Endodermal cell (in vitro differentiated cells): ENCODE measurements around the gene FBXW12. TPM values are rescaled to one million over a fixed set of nuclear protein-coding genes. Genes with fewer than 3 reads are reported as not detected.

Experiments used
- DNase-seq: peaks from one replicate; pipeline ENCODE4 v3.0.0-alpha.2; 2017
- H3K27ac ChIP-seq: 2 replicates; pipeline ENCODE4 v1.5.1; 2013; ENCODE audit warnings: mild to moderate bottlenecking, low read depth, low read length, moderate library complexity
- H3K27me3 ChIP-seq: 2 replicates; pipeline ENCODE4 v1.6.1; 2013; ENCODE audit warnings: mild to moderate bottlenecking, low read length, moderate library complexity; ENCODE audit not compliant: insufficient read depth, control insufficient read depth, poor library complexity, severe bottlenecking
- H3K36me3 ChIP-seq: 2 replicates; pipeline ENCODE4 v1.7.0; 2013; ENCODE audit warnings: mild to moderate bottlenecking, low read length, moderate library complexity; ENCODE audit not compliant: control insufficient read depth, insufficient read depth
- H3K4me1 ChIP-seq: one replicate; pipeline ENCODE4 v1.7.0; 2013; ENCODE audit warnings: low read length; ENCODE audit not compliant: control insufficient read depth, insufficient read depth
- H3K4me3 ChIP-seq: 2 replicates; pipeline ENCODE4 v1.5.1; 2013; ENCODE audit warnings: mild to moderate bottlenecking, low read length, moderate library complexity
- H3K9ac ChIP-seq: 2 replicates; pipeline ENCODE4 v1.6.1; 2013; ENCODE audit warnings: mild to moderate bottlenecking, low read length, moderate library complexity; ENCODE audit not compliant: poor library complexity, severe bottlenecking; ENCODE audit errors: extremely low read depth
- H3K9me3 ChIP-seq: 2 replicates; pipeline ENCODE4 v1.6.1; 2013; ENCODE audit warnings: mild to moderate bottlenecking, low read length, moderate library complexity; ENCODE audit not compliant: control insufficient read depth
- H3K27ac Mint-ChIP-seq: 2 replicates; pipeline ENCODE4 v1.8.0; 2020; ENCODE audit warnings: mixed read lengths
- H3K27me3 Mint-ChIP-seq: 2 replicates; pipeline ENCODE4 v1.8.0; 2021; ENCODE audit warnings: mild to moderate bottlenecking, mixed read lengths; ENCODE audit not compliant: insufficient read depth
- H3K36me3 Mint-ChIP-seq: 2 replicates; pipeline ENCODE4 v1.8.0; 2020; ENCODE audit warnings: low read depth, mixed read lengths
- H3K4me1 Mint-ChIP-seq: 2 replicates; pipeline ENCODE4 v1.8.0; 2020; ENCODE audit warnings: mixed read lengths
- H3K4me3 Mint-ChIP-seq: 2 replicates; pipeline ENCODE4 v1.8.0; 2020; ENCODE audit warnings: mild to moderate bottlenecking, moderate library complexity, mixed read lengths
- H3K9me3 Mint-ChIP-seq: 2 replicates; pipeline ENCODE4 v1.8.0; 2020; ENCODE audit warnings: mild to moderate bottlenecking, mixed read lengths
- WGBS, 2 experiments: methylation state at CpG; one replicate each; pipeline versions ENCODE4 v1.1.5 to v1.1.7; 2013; ENCODE audit warnings: missing lambda C conversion rate in 2 of 2, mixed read lengths in 1 of 2; ENCODE audit not compliant: insufficient coverage in 1 of 2, insufficient read length in 1 of 2; 5-methylcytosine and 5-hydroxymethylcytosine counted together
- total RNA-seq, 2 donors: library from RNA; stranded (reverse); fragmentation: NEBNext Ultra II Directional in 1 of 2; extraction: Animal tissue kit (Norgen Biotek cat#: 25700) in 1 of 2; gene quantifications; 2 replicates in 1 of 2; 3 replicates in 1 of 2; pipeline ENCODE4 v1.2.1, GENCODE V29; 2021
- TF ChIP-seq, protein P1 (sequence below): fragments of 200-600 bp; sonication (generic); conservative IDR thresholded peaks from 2 replicates; pipeline ENCODE4 v1.5.0; 2021; ENCODE audit warnings: antibody characterized with exemption, mild to moderate bottlenecking

The FBXW12 gene
- total RNA-seq, 2 donors from 2014 or later, result 0.13 to 1.4 TPM

DNA sequence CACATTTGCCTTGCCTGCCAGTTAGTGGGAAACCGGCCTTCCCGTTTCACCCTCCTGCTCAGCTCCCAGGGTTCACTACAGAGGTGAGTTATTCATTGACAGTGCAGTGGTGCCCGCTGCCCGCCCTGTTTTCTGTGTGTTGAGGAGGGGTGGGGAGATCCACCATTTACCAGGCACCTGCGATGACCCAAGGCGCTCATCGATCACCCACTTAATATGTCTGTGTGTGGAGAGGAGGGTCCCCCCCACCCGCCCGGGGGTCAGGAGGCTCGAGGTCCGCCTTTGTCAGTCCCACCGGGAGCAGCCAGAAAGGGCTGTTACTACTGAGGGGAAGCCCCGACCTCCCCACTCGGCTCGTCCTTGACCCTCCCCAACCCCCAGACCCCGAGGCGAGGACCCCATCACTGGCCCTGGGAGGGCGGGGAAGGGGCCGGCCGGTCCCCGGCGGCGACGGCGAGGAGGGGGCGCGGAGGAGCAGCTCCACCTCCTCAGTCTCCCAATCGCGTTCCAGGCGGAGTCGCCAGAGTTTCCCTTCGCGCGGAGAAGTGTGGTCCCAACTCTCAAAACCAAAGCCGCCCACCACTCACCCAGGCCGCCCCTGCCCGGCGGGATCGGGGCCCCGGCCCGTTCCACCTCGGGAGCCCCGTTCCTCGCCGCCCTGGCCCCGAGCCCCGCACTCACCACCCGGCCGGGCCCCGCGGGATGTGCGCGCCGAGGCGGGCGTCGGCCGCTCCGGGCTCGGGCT, 56.7 kb downstream of the FBXW12 start:
- Mint-ChIP-seq H3K27me3 (no peaks in the 10 kb centered on the region), H3K4me1 (peaks cover 43% of the 10 kb centered on the region), H3K36me3 (peaks cover 26% of the 10 kb centered on the region), H3K27ac (peak overlapping the region; percentile 88), H3K9me3 (no peaks in the 10 kb centered on the region), H3K4me3 (peak overlapping the region; percentile 90)
- H3K36me3 ChIP-seq, result peaks cover 24% of the 10 kb centered on the region
- TF ChIP-seq, protein P1, sequence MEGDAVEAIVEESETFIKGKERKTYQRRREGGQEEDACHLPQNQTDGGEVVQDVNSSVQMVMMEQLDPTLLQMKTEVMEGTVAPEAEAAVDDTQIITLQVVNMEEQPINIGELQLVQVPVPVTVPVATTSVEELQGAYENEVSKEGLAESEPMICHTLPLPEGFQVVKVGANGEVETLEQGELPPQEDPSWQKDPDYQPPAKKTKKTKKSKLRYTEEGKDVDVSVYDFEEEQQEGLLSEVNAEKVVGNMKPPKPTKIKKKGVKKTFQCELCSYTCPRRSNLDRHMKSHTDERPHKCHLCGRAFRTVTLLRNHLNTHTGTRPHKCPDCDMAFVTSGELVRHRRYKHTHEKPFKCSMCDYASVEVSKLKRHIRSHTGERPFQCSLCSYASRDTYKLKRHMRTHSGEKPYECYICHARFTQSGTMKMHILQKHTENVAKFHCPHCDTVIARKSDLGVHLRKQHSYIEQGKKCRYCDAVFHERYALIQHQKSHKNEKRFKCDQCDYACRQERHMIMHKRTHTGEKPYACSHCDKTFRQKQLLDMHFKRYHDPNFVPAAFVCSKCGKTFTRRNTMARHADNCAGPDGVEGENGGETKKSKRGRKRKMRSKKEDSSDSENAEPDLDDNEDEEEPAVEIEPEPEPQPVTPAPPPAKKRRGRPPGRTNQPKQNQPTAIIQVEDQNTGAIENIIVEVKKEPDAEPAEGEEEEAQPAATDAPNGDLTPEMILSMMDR, result no peak
- peak overlapping the region; percentile 99 for H3K27ac ChIP-seq
- no peaks in the 10 kb centered on the region for H3K9me3 ChIP-seq
- peak overlapping the region; percentile 85 for H3K9ac ChIP-seq
- no peaks in the 10 kb centered on the region for H3K27me3 ChIP-seq
- WGBS, 2 experiments, result 0 to 1% methylated on average over 26 to 60 of the region's 60 CpGs
- H3K4me3 ChIP-seq, result peak overlapping the region; percentile 84
- peaks cover 14% of the 10 kb centered on the region for H3K4me1 ChIP-seq
- DNase-seq, result peak; percentile 80

DNA sequence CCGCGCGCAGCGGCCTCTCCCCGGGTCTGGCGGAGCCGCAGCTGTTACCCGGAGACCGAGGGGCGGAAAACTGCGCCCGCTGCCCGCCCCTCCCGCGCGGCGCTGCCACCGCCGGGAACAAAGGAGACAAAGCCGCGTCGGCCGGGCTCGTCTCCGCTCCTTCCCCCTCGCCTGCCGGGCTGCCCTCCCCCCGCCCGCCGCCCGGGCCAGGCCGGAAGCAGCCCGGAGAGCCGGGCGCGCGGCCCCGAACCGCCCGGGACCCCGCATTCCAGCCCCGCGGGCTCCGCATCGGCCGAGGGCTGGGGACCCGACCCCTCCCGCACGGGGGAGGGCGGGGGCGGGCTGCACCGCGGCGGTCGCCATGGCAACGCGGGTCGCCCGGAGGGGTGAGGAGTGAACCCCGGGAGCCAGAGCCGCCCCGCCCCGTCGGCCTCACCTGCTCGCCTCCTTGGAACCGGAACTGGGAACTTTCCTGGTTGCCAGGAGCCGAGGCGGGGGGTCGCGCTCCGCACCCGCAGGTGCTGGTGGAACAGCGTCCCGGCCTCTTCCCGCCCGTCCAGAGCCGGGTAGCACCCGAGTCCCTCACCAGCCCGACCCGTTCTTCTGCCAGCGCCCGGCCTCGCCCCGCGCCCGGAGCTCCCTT, 57.4 kb downstream of the FBXW12 start:
- Mint-ChIP-seq H3K27me3 (no peaks in the 10 kb centered on the region), H3K9me3 (no peaks in the 10 kb centered on the region), H3K36me3 (peaks cover 33% of the 10 kb centered on the region), H3K4me3 (peak overlapping the region; percentile 90), H3K4me1 (peaks cover 43% of the 10 kb centered on the region), H3K27ac (peak overlapping the region; percentile 94)
- peaks cover 30% of the 10 kb centered on the region for H3K36me3 ChIP-seq
- H3K4me3 ChIP-seq, result peak overlapping the region; percentile 84
- TF ChIP-seq, protein P1, result no peak
- H3K27me3 ChIP-seq, result no peaks in the 10 kb centered on the region
- H3K9me3 ChIP-seq, result no peaks in the 10 kb centered on the region
- peak; percentile 90 for DNase-seq
- peak overlapping the region; percentile 85 for H3K9ac ChIP-seq
- H3K27ac ChIP-seq, result peak overlapping the region; percentile 99
- WGBS, 2 experiments, result 0% methylated on average over 22 to 86 of the region's 86 CpGs
- H3K4me1 ChIP-seq, result peaks cover 14% of the 10 kb centered on the region

DNA sequence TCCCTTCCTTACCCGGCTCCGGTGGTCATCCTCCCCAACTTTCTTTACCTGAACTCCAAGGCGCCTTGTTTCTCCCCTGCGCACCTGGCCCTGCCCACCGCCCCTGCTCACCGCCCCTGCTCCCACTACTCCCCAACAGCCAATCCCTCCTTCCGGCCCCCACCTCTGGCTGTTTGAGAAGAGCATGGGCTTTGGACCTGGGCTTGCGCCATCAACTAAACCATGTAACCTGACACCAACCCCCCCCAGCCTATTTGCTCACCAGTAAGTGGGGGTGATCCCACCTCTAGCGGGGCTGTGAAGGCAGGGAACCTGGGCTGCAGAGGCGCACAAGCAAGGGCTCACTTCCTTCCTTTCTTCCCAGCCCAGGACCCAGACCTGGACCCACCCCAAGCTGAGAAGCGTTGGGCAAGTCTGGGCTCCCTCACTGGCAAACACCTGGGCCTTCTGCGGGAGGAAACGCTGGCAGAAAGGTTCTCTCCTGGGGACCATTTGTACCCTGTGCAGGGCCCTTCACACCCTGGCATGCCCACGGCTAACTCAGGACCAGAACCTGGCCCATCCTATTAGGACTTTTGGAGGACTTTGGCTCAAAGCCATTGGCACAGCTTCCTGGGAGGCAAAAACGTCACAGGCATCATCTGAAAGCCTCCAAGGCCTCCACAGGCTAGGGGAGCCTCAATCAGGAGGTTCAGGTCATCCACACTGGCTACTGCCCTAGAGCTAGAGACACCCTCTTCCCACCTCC, 58.1 kb downstream of the FBXW12 start, which contains the start of gene PLXNB1:
TSS of gene PLXNB1 (minus strand) at position 127 of the 748 bp plus-strand sequence. CDS start 5,475 bp downstream, outside the sequence.
- TF ChIP-seq, protein P1, result no peak
- no peaks in the 10 kb centered on the region for H3K9me3 ChIP-seq
- H3K27me3 ChIP-seq, result no peaks in the 10 kb centered on the region
- peaks cover 32% of the 10 kb centered on the region for H3K36me3 Mint-ChIP-seq
- WGBS, 2 experiments, result 15 to 18% methylated on average over 9 to 15 of the region's 15 CpGs
- H3K4me3 ChIP-seq, result peak within 1 kb of the TSS; percentile 84
- peak within 1 kb of the TSS; percentile 90 for H3K4me3 Mint-ChIP-seq
- H3K4me1 Mint-ChIP-seq, result peaks cover 39% of the 10 kb centered on the region
- H3K27ac ChIP-seq, result peak within 1 kb of the TSS; percentile 99
- peak within 1 kb of the TSS; percentile 85 for H3K9ac ChIP-seq
- H3K4me1 ChIP-seq, result peaks cover 14% of the 10 kb centered on the region
- DNase-seq, result peak; percentile 95
- no peaks in the 10 kb centered on the region for H3K9me3 Mint-ChIP-seq
- peaks cover 34% of the 10 kb centered on the region for H3K36me3 ChIP-seq
- H3K27ac Mint-ChIP-seq, result peak within 1 kb of the TSS; percentile 94
- no peaks in the 10 kb centered on the region for H3K27me3 Mint-ChIP-seq
